Naive thymus-derived CD4-positive, alpha-beta T cell (primary cell): ENCODE results near the gene CBFA2T2. TPM values are rescaled to one million over a fixed set of nuclear protein-coding genes. Genes with fewer than 3 reads are reported as not detected.
"Not testable (repeated sequence)": the region's sequence is repeated elsewhere in the genome, so short reads cannot be mapped to it uniquely, and the experiment has no call there.

ENCODE experiments used
- ATAC-seq: fragments of 150-1000 bp; cut with Tn5 transposase; 2 replicates; pipeline ENCODE4 v1.10.0; 2021; ENCODE audit warnings: mild to moderate bottlenecking, moderate library complexity
- CTCF ChIA-PET: fragments of 350-600 bp; sonication (Branson Sonifier 250); formaldehyde crosslinking; loops from one replicate; lab custom pipeline; 2021; ENCODE audit warnings: antibody characterized with exemption; lab: Charles Lee
- POLR2A ChIA-PET: fragments of 350-600 bp; sonication (Branson Sonifier 250); formaldehyde crosslinking; loops from one replicate; lab custom pipeline; 2021; ENCODE audit warnings: antibody characterized with exemption, inconsistent platforms; lab: Charles Lee
- DNase-seq, 9 donors: peaks; one replicate each; pipeline versions ENCODE4 v3.0.0 to v3.0.0-alpha.2; 2020 to 2022; ENCODE audit warnings: mixed read lengths in 1 of 9
- H3K27ac ChIP-seq: one replicate; pipeline ENCODE4 v1.7.0; 2013; ENCODE audit warnings: mild to moderate bottlenecking, low read depth, low read length, moderate library complexity
- H3K27me3 ChIP-seq, 2 donors: one replicate each; pipeline ENCODE4 v1.7.0; 2013; ENCODE audit warnings: low read length in 2 of 2, mild to moderate bottlenecking in 2 of 2, moderate library complexity in 2 of 2; ENCODE audit not compliant: control insufficient read depth in 2 of 2, insufficient read depth in 2 of 2
- H3K36me3 ChIP-seq, 3 experiments: 1 replicate in 2 of 3; 2 replicates in 1 of 3; pipeline ENCODE4 v1.7.0; 2013; ENCODE audit warnings: low read length in 3 of 3, mild to moderate bottlenecking in 3 of 3, moderate library complexity in 1 of 3; ENCODE audit not compliant: insufficient read depth in 3 of 3, control insufficient read depth in 2 of 3
- H3K4me1 ChIP-seq, 2 donors: one replicate each; pipeline ENCODE4 v1.7.0; 2013; ENCODE audit warnings: low read length in 2 of 2, mild to moderate bottlenecking in 2 of 2, moderate library complexity in 1 of 2; ENCODE audit not compliant: control insufficient read depth in 2 of 2, insufficient read depth in 2 of 2
- H3K4me3 ChIP-seq: 2 replicates; pipeline ENCODE4 v1.7.0; 2013; ENCODE audit warnings: mild to moderate bottlenecking, low read length
- H3K9me3 ChIP-seq, 3 experiments: 1 replicate in 2 of 3; 2 replicates in 1 of 3; pipeline ENCODE4 v1.7.0; 2013; ENCODE audit warnings: low read length in 3 of 3; ENCODE audit not compliant: control insufficient read depth in 2 of 3
- H3K27ac Mint-ChIP-seq, 9 donors: one replicate each; pipeline ENCODE4 v1.8.0; 2020 to 2022; ENCODE audit warnings: mixed read lengths in 9 of 9, mild to moderate bottlenecking in 8 of 9, moderate library complexity in 5 of 9, inconsistent platforms in 2 of 9
- H3K27me3 Mint-ChIP-seq, 5 donors: one replicate each; pipeline ENCODE4 v1.8.0; 2021 to 2022; ENCODE audit warnings: mixed read lengths in 5 of 5, mild to moderate bottlenecking in 1 of 5
- H3K36me3 Mint-ChIP-seq, 5 donors: one replicate each; pipeline ENCODE4 v1.8.0; 2020 to 2022; ENCODE audit warnings: mixed read lengths in 5 of 5, mild to moderate bottlenecking in 3 of 5, inconsistent platforms in 1 of 5
- H3K4me1 Mint-ChIP-seq, 7 donors: one replicate each; pipeline ENCODE4 v1.8.0; 2020 to 2022; ENCODE audit warnings: mixed read lengths in 7 of 7, mild to moderate bottlenecking in 3 of 7, inconsistent platforms in 1 of 7
- H3K4me3 Mint-ChIP-seq, 10 donors: one replicate each; pipeline ENCODE4 v1.8.0; 2020 to 2022; ENCODE audit warnings: mild to moderate bottlenecking in 10 of 10, mixed read lengths in 10 of 10, moderate library complexity in 6 of 10, inconsistent platforms in 2 of 10
- H3K9me3 Mint-ChIP-seq, 11 donors: one replicate each; pipeline ENCODE4 v1.8.0; 2020 to 2022; ENCODE audit warnings: mixed read lengths in 11 of 11, mild to moderate bottlenecking in 4 of 11, inconsistent platforms in 1 of 11, moderate library complexity in 1 of 11
- intact Hi-C, 2 donors: fragments of 100-400 bp; cut with micrococcal nuclease; formaldehyde crosslinking; loops; one replicate each; pipeline ENCODE4 v1.15.1; 2023
- polyA plus RNA-seq, 2 donors: library from polyadenylated mRNA; unstranded; fragments of 300-500 nt; fragmentation: Illumina TruSeq; gene quantifications; one replicate each; pipeline ENCODE4 v1.2.3, GENCODE V29; 2021
- total RNA-seq, 6 experiments: library from RNA in 5 of 6; stranded (reverse) in 5 of 6; gene quantifications; 1 replicate in 5 of 6; 2 replicates in 1 of 6; pipeline ENCODE4 v1.2.3 and lab custom pipeline; 2021 to 2026

CBFA2T2 gene
- total and polyA plus RNA-seq, 7 experiments from 2014 or later: 13.5 to 37.8 (median 26.8) TPM

- Histone ChIP-seq H3K4me1 (no peaks in the 10 kb centered on the region), H3K27me3 (no peaks in the 10 kb centered on the region), H3K27ac (no peak overlapping the region), H3K4me3 (no peak overlapping the region), H3K9me3 (no peaks in the 10 kb centered on the region), H3K36me3 (no peaks in the 10 kb centered on the region)
- POLR2A ChIA-PET: no interaction called here
- intact Hi-C loops: no loop called here
- peaks cover 0 to 10% (median 0%) of the 10 kb centered on the region in 5 donors for H3K36me3 Mint-ChIP-seq
- peaks cover 5 to 15% (median 12%) of the 10 kb centered on the region in 7 donors for H3K4me1 Mint-ChIP-seq
- no peak overlapping the region for H3K4me3 Mint-ChIP-seq
- DNase-seq: no peak
- no peaks in the 10 kb centered on the region for H3K9me3 Mint-ChIP-seq
- ATAC-seq: no peak
- CTCF ChIA-PET: interaction anchor here (0.7 kb wide), 1 partner anchor 1212 kb away, joined by 3 read pairs; no protein-coding TSS in a partner anchor
- H3K27ac Mint-ChIP-seq: no peak overlapping the region
- no peaks in the 10 kb centered on the region for H3K27me3 Mint-ChIP-seq
Observed at GRCh38 chr20:33584976-33585375, 95.1 kb downstream of the CBFA2T2 start.

- DNase-seq (no peak), ATAC-seq (no peak)
- H3K9me3 ChIP-seq: no peaks in the 10 kb centered on the region
- H3K4me1 ChIP-seq: no peaks in the 10 kb centered on the region
- POLR2A ChIA-PET: no interaction called here
- CTCF ChIA-PET: interaction anchor here (0.6 kb wide), 1 partner anchor 1097 kb away, joined by 3 read pairs; no protein-coding TSS in a partner anchor
- H3K4me3 ChIP-seq: no peak overlapping the region
- Mint-ChIP-seq H3K27ac (no peak overlapping the region), H3K9me3 (no peaks in the 10 kb centered on the region), H3K36me3 (peaks cover 0 to 10% (median 0%) of the 10 kb centered on the region in 5 donors), H3K4me3 (no peak overlapping the region), H3K27me3 (no peaks in the 10 kb centered on the region), H3K4me1 (peaks cover 5 to 15% (median 12%) of the 10 kb centered on the region in 7 donors)
- no peaks in the 10 kb centered on the region for H3K27me3 ChIP-seq
- intact Hi-C loops: no loop called here
- H3K27ac ChIP-seq: no peak overlapping the region
- H3K36me3 ChIP-seq: no peaks in the 10 kb centered on the region
Observed at GRCh38 chr20:33585413-33585812, 95.5 kb downstream of the CBFA2T2 start.

DNA sequence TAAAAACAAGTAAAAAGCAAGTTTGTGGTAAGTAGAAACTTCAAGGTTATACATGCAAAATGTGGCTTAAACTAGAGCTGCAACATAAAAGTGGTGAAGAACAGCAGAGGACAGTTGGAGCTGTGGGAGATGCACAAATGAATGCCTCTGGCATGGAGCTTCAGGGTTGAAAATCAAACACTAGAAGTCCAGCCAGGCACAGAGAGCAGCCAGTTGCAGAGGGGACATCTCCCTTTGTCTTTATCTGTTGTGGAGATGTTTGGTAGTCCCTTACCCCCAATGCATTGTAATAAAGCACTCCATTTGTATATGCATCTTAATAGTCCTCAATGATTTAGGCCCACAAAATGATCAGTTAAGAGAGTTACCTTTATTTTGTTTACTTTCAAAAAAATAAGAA lies 99.2 kb downstream of the CBFA2T2 start:
- Histone ChIP-seq H3K27ac (no peak overlapping the region), H3K9me3 (no peaks in the 10 kb centered on the region), H3K4me3 (no peak overlapping the region), H3K27me3 (no peaks in the 10 kb centered on the region), H3K4me1 (no peaks in the 10 kb centered on the region), H3K36me3 (no peaks in the 10 kb centered on the region)
- H3K4me1 Mint-ChIP-seq: peaks cover 0 to 11% (median 7%) of the 10 kb centered on the region in 7 donors
- H3K9me3 Mint-ChIP-seq: no peaks in the 10 kb centered on the region
- intact Hi-C loops: no loop called here
- ChIA-PET CTCF (no interaction called here), POLR2A (no interaction called here)
- DNase-seq (no peak), ATAC-seq (no peak)
- no peak overlapping the region for H3K4me3 Mint-ChIP-seq
- peak overlapping the region in 1 of 9 donors; percentile 43 for H3K27ac Mint-ChIP-seq
- H3K27me3 Mint-ChIP-seq: no peaks in the 10 kb centered on the region
- no peaks in the 10 kb centered on the region for H3K36me3 Mint-ChIP-seq

GRCh38 chr20:33591901-33592300 lies 102.0 kb downstream of the CBFA2T2 start:
- CTCF ChIA-PET, H3K9me3 ChIP-seq, H3K36me3 ChIP-seq, H3K9me3 Mint-ChIP-seq, H3K4me3 Mint-ChIP-seq, H3K27ac ChIP-seq, H3K4me3 ChIP-seq, POLR2A ChIA-PET, H3K4me1 ChIP-seq, intact Hi-C loops, H3K36me3 Mint-ChIP-seq, H3K27me3 ChIP-seq, H3K27ac Mint-ChIP-seq, H3K27me3 Mint-ChIP-seq, ATAC-seq: not testable (repeated sequence)
- peak in 1 of 9 donors; percentile 51 for DNase-seq
- peaks cover 0 to 14% (median 4%) of the 10 kb centered on the region in 7 donors for H3K4me1 Mint-ChIP-seq

GRCh38 chr20:33594743-33595142 lies 104.8 kb downstream of the CBFA2T2 start:
- Mint-ChIP-seq H3K9me3 (no peaks in the 10 kb centered on the region), H3K4me1 (peaks cover 0 to 9% (median 4%) of the 10 kb centered on the region in 7 donors), H3K27ac (no peak overlapping the region), H3K36me3 (peaks cover 0 to 11% (median 0%) of the 10 kb centered on the region in 5 donors), H3K27me3 (no peaks in the 10 kb centered on the region), H3K4me3 (no peak overlapping the region)
- Histone ChIP-seq H3K27me3 (no peaks in the 10 kb centered on the region), H3K36me3 (no peaks in the 10 kb centered on the region), H3K4me3 (no peak overlapping the region), H3K27ac (no peak overlapping the region), H3K9me3 (no peaks in the 10 kb centered on the region), H3K4me1 (no peaks in the 10 kb centered on the region)
- ATAC-seq: no peak
- ChIA-PET POLR2A (interaction anchor here (0.6 kb wide), 1 partner anchor 101 kb away, joined by 3 read pairs; no protein-coding TSS in a partner anchor), CTCF (no interaction called here)
- no peak for DNase-seq
- intact Hi-C loops: no loop called here

DNA sequence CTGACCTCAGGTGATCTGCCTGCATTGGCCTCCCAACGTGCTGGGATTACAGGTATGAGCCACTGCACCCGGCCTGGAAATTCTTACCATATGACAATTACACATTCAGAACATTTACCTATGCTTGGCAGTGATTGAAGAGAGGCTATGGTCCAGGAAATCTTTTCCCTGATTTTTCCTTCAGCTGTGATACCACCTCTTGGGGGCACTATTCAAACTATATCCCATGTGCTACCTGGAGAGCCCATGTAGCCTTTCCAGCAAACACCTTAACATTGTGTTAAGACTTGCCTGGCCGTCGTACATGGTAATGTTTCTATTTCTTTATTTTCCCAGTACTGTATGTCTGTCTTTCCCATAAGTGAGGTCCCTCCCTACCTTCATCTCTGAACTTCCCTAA lies 110.5 kb downstream of the CBFA2T2 start:
- Mint-ChIP-seq H3K27ac (no peak overlapping the region), H3K9me3 (no peaks in the 10 kb centered on the region), H3K4me3 (no peak overlapping the region), H3K27me3 (no peaks in the 10 kb centered on the region), H3K36me3 (peaks cover 4 to 26% (median 7%) of the 10 kb centered on the region in 5 donors), H3K4me1 (peaks cover 3 to 16% (median 9%) of the 10 kb centered on the region in 7 donors)
- H3K27me3 ChIP-seq: no peaks in the 10 kb centered on the region
- H3K4me3 ChIP-seq: no peak overlapping the region
- DNase-seq (no peak), ATAC-seq (no peak)
- no peaks in the 10 kb centered on the region for H3K9me3 ChIP-seq
- H3K4me1 ChIP-seq: peaks cover 0 to 4% of the 10 kb centered on the region in 2 donors
- ChIA-PET POLR2A (no interaction called here), CTCF (no interaction called here)
- intact Hi-C loops: no loop called here
- H3K36me3 ChIP-seq: no peaks in the 10 kb centered on the region
- H3K27ac ChIP-seq: no peak overlapping the region

DNA sequence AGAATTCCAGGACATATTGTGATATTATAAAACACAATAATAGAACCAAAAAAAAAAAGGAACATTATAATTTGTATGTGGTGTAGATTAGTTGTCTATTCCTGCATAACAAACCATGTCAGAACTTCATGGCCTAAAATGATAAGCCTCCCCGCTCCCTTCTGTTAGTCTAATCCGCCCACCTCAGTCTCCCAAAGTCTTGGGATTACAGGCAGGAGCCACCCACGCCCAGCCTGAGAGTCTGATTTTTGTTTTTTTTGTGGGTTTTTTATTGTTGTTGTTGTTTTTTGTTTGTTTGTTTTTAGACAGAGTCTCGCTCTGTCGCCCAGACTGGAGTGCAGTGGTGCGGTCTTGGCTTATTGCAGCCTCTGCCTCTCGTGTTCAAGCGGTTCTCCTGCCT lies 111.1 kb downstream of the CBFA2T2 start:
- Histone ChIP-seq H3K27me3 (no peaks in the 10 kb centered on the region), H3K36me3 (no peaks in the 10 kb centered on the region), H3K4me1 (peaks cover 0 to 4% of the 10 kb centered on the region in 2 donors), H3K9me3 (no peaks in the 10 kb centered on the region), H3K4me3 (no peak overlapping the region), H3K27ac (no peak overlapping the region)
- no peak for ATAC-seq
- Mint-ChIP-seq H3K27ac (peak overlapping the region in 1 of 9 donors; percentile 38), H3K9me3 (no peaks in the 10 kb centered on the region), H3K36me3 (peaks cover 4 to 26% (median 7%) of the 10 kb centered on the region in 5 donors), H3K27me3 (no peaks in the 10 kb centered on the region), H3K4me1 (peaks cover 3 to 16% (median 9%) of the 10 kb centered on the region in 7 donors), H3K4me3 (no peak overlapping the region)
- ChIA-PET CTCF (no interaction called here), POLR2A (no interaction called here)
- intact Hi-C loops: no loop called here
- no peak for DNase-seq
